Ishikawa (cell line): Measurements from ENCODE around the gene INO80.

Experiments used
- CEBPB ChIP-seq: IDR thresholded peaks from 2 replicates; pipeline ENCODE4 v1.6.1; 2012
- CREB1 ChIP-seq: IDR thresholded peaks from 2 replicates; pipeline ENCODE4 v1.6.1; 2012; ENCODE audit warnings: low read depth
- EGR1 ChIP-seq: IDR thresholded peaks from 2 replicates; pipeline ENCODE4 v1.6.1; 2012
- EP300 ChIP-seq: IDR thresholded peaks from 2 replicates; pipeline ENCODE4 v1.6.1; 2012; ENCODE audit warnings: borderline replicate concordance
- FOXM1 ChIP-seq: IDR thresholded peaks from 2 replicates; pipeline ENCODE4 v1.6.1; 2012; ENCODE audit warnings: low read depth, borderline replicate concordance
- MAX ChIP-seq: IDR thresholded peaks from 2 replicates; pipeline ENCODE4 v1.6.1; 2012
- NFIC ChIP-seq: IDR thresholded peaks from 2 replicates; pipeline ENCODE4 v1.6.1; 2012
- RAD21 ChIP-seq: IDR thresholded peaks from 2 replicates; pipeline ENCODE4 v1.6.1; 2012; ENCODE audit warnings: low read depth
- REST ChIP-seq: IDR thresholded peaks from 2 replicates; pipeline ENCODE4 v1.6.1; 2012; ENCODE audit warnings: low read depth, mild to moderate bottlenecking
- TAF1 ChIP-seq: IDR thresholded peaks from 2 replicates; pipeline ENCODE4 v1.6.1; 2012; ENCODE audit warnings: low read depth, mild to moderate bottlenecking
- TCF12 ChIP-seq: IDR thresholded peaks from 2 replicates; pipeline ENCODE4 v1.6.1; 2012; ENCODE audit warnings: low read depth
- TEAD4 ChIP-seq: IDR thresholded peaks from 2 replicates; pipeline ENCODE4 v1.6.1; 2012
- USF1 ChIP-seq: IDR thresholded peaks from 2 replicates; pipeline ENCODE4 v1.6.1; 2012
- YY1 ChIP-seq: IDR thresholded peaks from 2 replicates; pipeline ENCODE4 v1.6.1; 2012; ENCODE audit warnings: low read depth
- ZBTB7A ChIP-seq: IDR thresholded peaks from 2 replicates; pipeline ENCODE4 v1.6.1; 2012; ENCODE audit warnings: low read depth

The INO80 gene

GRCh38 chr15:40933517-40933902 lies 182.6 kb downstream of the INO80 start:
- TF ChIP-seq REST (no peak), ZBTB7A (no peak), MAX (no peak), CREB1 (no peak), TCF12 (no peak), TEAD4 (no peak), NFIC (no peak), EGR1 (no peak), USF1 (no peak), CEBPB (no peak), YY1 (no peak), EP300 (no peak), RAD21 (no peak), TAF1 (no peak), FOXM1 (no peak)

DNA sequence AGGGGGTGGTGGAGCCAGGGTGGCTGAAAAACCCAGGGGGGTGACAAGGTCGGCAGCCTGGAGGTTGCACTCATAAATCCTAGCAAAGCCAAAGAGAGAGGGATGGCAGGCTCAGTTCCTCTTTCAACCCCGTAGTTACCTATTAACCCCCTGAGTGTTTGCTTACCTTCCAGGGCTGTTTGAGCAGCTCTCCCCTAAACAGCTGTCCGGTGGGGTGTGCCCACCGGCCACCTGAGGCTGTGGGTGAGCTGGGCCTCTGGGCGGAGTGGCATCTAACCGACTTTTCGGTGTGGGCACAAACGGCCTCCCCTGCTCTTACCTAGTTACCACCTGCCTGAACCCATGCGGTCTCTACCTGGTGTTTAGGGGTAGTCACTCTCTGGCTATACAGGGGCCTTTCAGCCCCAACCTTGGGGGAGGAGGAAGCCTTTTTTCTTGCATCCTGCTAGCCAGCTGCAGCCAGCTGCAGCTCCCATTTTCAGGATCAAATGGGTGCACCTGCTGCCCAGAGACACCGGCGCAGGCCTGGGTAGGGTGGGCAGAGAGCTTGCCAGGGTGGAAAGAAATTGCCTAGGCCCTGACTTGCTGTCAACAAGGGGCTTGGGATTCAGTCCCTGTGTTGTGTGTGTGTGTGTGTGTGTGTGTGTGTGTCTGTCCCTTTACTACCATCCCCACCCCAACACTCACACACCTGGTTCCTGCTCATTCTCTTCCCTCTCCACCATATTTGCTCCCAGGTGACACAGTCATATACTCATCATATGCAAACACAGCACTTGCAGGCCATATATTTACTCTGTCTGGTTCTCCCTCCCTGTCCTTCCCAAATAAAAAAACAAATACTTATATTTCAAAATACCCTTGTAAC lies 183.2 kb downstream of the INO80 start:
- TF ChIP-seq EP300 (no peak), NFIC (no peak), TEAD4 (no peak), USF1 (no peak), CREB1 (no peak), TAF1 (no peak), TCF12 (no peak), EGR1 (no peak), MAX (no peak), RAD21 (no peak), REST (no peak), FOXM1 (no peak), ZBTB7A (no peak), CEBPB (no peak), YY1 (no peak)

GRCh38 chr15:40932156-40932555 lies 183.9 kb downstream of the INO80 start:
- TF ChIP-seq FOXM1, result no peak
- no peak for TF ChIP-seq EP300
- no peak for TF ChIP-seq YY1
- TF ChIP-seq NFIC, result no peak
- no peak for TF ChIP-seq EGR1
- TF ChIP-seq MAX, result no peak
- no peak for TF ChIP-seq REST
- TF ChIP-seq USF1, result no peak
